ENCODE measurements around the gene SNX8. TPM values are rescaled to one million over a fixed set of nuclear protein-coding genes. Genes with fewer than 3 reads are reported as not detected.

SNX8 gene
- total RNA-seq, 1 experiment from 2014 or later = 139 TPM

GRCh38 chr7:2253525-2254244 is 60.6 kb downstream of the SNX8 start:
- intact Hi-C loops (cut with micrococcal nuclease; ENCODE audit: unreplicated experiment) = no loop called here
- DNase-seq (ENCODE audit: low read depth, low spot score) (no peak), ATAC-seq (no peak)
- H3K4me1 ChIP-seq (ENCODE audit: control insufficient read depth, insufficient read depth, low read length) = peaks cover 5% of the 10 kb centered on the region
- in situ Hi-C loops (cut with HindIII; ENCODE audit: low pct_unique_long_range_greater_than_20kb, low sequenced_read_pairs) = no loop called here
- no peak overlapping the region for H3K27ac ChIP-seq (ENCODE audit: low read length)
- H3K27me3 ChIP-seq (ENCODE audit: control insufficient read depth, insufficient read depth, low read length) = no peaks in the 10 kb centered on the region
- H3K4me3 ChIP-seq (ENCODE audit: low read depth in 2 of 2, low read length in 2 of 2) = no peak overlapping the region
- no peaks in the 10 kb centered on the region for H3K9me3 ChIP-seq (ENCODE audit: control insufficient read depth, insufficient read depth, low read depth, low read length)
- no TSS peak for BruUV-seq (replicated peaks)
- no peaks in the 10 kb centered on the region; the same call in 1 of the 2 replicates for H3K36me3 ChIP-seq (ENCODE audit: control insufficient read depth, insufficient read depth, low read length)
- CTCF ChIA-PET = no interaction called here
- POLR2A ChIA-PET = no interaction called here
- TF ChIP-seq SIN3A (IDR thresholded peaks at IDR 0.05; ENCODE audit: borderline replicate concordance, insufficient read depth, low read depth, low read length) = no peak
- no peak for TF ChIP-seq TCF7L2 (IDR thresholded peaks at IDR 0.05; ENCODE audit: low read depth, low read length)
- TF ChIP-seq, protein P1, sequence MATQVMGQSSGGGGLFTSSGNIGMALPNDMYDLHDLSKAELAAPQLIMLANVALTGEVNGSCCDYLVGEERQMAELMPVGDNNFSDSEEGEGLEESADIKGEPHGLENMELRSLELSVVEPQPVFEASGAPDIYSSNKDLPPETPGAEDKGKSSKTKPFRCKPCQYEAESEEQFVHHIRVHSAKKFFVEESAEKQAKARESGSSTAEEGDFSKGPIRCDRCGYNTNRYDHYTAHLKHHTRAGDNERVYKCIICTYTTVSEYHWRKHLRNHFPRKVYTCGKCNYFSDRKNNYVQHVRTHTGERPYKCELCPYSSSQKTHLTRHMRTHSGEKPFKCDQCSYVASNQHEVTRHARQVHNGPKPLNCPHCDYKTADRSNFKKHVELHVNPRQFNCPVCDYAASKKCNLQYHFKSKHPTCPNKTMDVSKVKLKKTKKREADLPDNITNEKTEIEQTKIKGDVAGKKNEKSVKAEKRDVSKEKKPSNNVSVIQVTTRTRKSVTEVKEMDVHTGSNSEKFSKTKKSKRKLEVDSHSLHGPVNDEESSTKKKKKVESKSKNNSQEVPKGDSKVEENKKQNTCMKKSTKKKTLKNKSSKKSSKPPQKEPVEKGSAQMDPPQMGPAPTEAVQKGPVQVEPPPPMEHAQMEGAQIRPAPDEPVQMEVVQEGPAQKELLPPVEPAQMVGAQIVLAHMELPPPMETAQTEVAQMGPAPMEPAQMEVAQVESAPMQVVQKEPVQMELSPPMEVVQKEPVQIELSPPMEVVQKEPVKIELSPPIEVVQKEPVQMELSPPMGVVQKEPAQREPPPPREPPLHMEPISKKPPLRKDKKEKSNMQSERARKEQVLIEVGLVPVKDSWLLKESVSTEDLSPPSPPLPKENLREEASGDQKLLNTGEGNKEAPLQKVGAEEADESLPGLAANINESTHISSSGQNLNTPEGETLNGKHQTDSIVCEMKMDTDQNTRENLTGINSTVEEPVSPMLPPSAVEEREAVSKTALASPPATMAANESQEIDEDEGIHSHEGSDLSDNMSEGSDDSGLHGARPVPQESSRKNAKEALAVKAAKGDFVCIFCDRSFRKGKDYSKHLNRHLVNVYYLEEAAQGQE (IDR thresholded peaks at IDR 0.05; ENCODE audit: insufficient read depth in 1 of 2, low read depth in 2 of 2, low read length in 1 of 2) = no peak
- TF ChIP-seq POLR2AphosphoS5 (IDR thresholded peaks at IDR 0.05; ENCODE audit: low read depth, low read length) = no peak
- no peak for TF ChIP-seq CTCF (IDR thresholded peaks at IDR 0.05)

- TF ChIP-seq POLR2AphosphoS5 (IDR thresholded peaks at IDR 0.05; ENCODE audit: low read depth, low read length) (no peak), CTCF (IDR thresholded peaks at IDR 0.05) (no peak), SIN3A (IDR thresholded peaks at IDR 0.05; ENCODE audit: borderline replicate concordance, insufficient read depth, low read depth, low read length) (no peak), TCF7L2 (IDR thresholded peaks at IDR 0.05; ENCODE audit: low read depth, low read length) (no peak)
- TF ChIP-seq, protein P1 (IDR thresholded peaks at IDR 0.05; ENCODE audit: insufficient read depth in 1 of 2, low read depth in 2 of 2, low read length in 1 of 2) = no peak
- Histone ChIP-seq H3K9me3 (ENCODE audit: control insufficient read depth, insufficient read depth, low read depth, low read length) (no peaks in the 10 kb centered on the region), H3K4me1 (ENCODE audit: control insufficient read depth, insufficient read depth, low read length) (peaks cover 5% of the 10 kb centered on the region), H3K36me3 (ENCODE audit: control insufficient read depth, insufficient read depth, low read length) (no peaks in the 10 kb centered on the region; the same call in 1 of the 2 replicates), H3K27ac (ENCODE audit: low read length) (no peak overlapping the region), H3K27me3 (ENCODE audit: control insufficient read depth, insufficient read depth, low read length) (no peaks in the 10 kb centered on the region), H3K4me3 (ENCODE audit: low read depth in 2 of 2, low read length in 2 of 2) (no peak overlapping the region)
- BruUV-seq (replicated peaks) = no TSS peak
- in situ Hi-C loops (cut with HindIII; ENCODE audit: low pct_unique_long_range_greater_than_20kb, low sequenced_read_pairs) = no loop called here
- intact Hi-C loops (cut with micrococcal nuclease; ENCODE audit: unreplicated experiment) = no loop called here
- ATAC-seq = no peak
- ChIA-PET CTCF (no interaction called here), POLR2A (no interaction called here)
- DNase-seq (ENCODE audit: low read depth, low spot score) = no peak
These were observed 61.2 kb downstream of the SNX8 start for GRCh38 chr7:2253021-2253420.
